Suppressor macrophage (primary cell): ENCODE data around the gene TH.
A peak's percentile ranks its signal among the peaks of the same experiment; 100 is the strongest.

Experiments
- DNase-seq, 4 experiments: peaks; one replicate each; pipeline ENCODE4 v3.0.0-alpha.2; 2020 to 2022
- total RNA-seq, 17 experiments: gene quantifications; one replicate each; lab custom pipeline; 2026; ENCODE audit warnings: mixed read lengths in 6 of 17, inconsistent platforms in 3 of 17; lab: John Stamatoyannopoulos, UW

The TH gene
- total RNA-seq: 0 to 1.4 (median 0) reads per million in 17 experiments

- DNase-seq: no peak
These were observed at the start of gene TH for GRCh38 chr11:2171591-2172003. TSS of gene TH (minus strand) at chr11:2171815. CDS start at chr11:2171786, 29 bp downstream.

GRCh38 chr11:2221024-2221423, 49.4 kb upstream of the TH start:
- DNase-seq: no peak

GRCh38 chr11:2220173-2220771, 48.7 kb upstream of the TH start:
- DNase-seq: peak; percentile 21 to 50 (median 40)

- DNase-seq: no peak
These were observed 47.9 kb upstream of the TH start for GRCh38 chr11:2219318-2220017.

GRCh38 chr11:2218031-2218633, 46.5 kb upstream of the TH start:
- DNase-seq: no peak

- DNase-seq: no peak
These were observed 45.8 kb upstream of the TH start for GRCh38 chr11:2217211-2218030.

GRCh38 chr11:2216400-2217064, 44.9 kb upstream of the TH start:
- no peak for DNase-seq

GRCh38 chr11:2215561-2216399, 44.2 kb upstream of the TH start:
- DNase-seq: no peak

- DNase-seq: no peak
These were observed 43.6 kb upstream of the TH start for GRCh38 chr11:2215230-2215560.

GRCh38 chr11:2214527-2215229, 43.1 kb upstream of the TH start:
- DNase-seq: no peak

GRCh38 chr11:2213890-2214526, 42.4 kb upstream of the TH start:
- DNase-seq: no peak

- peak; percentile 59 to 76 (median 69) for DNase-seq
These were observed 41.8 kb upstream of the TH start for GRCh38 chr11:2213384-2213842.

GRCh38 chr11:2212411-2213251, 41.0 kb upstream of the TH start:
- no peak for DNase-seq

- no peak for DNase-seq
These were observed 39.7 kb upstream of the TH start for GRCh38 chr11:2211113-2211971.

- DNase-seq: no peak
These were observed 38.9 kb upstream of the TH start for GRCh38 chr11:2210366-2211112.

- DNase-seq: no peak
These were observed 38.3 kb upstream of the TH start for GRCh38 chr11:2209900-2210321.

GRCh38 chr11:2209370-2209801, 37.8 kb upstream of the TH start:
- no peak for DNase-seq
